SK-MEL-5 (cell line): ENCODE data around the gene SLCO2B1. TPM values are rescaled to one million over a fixed set of nuclear protein-coding genes. Genes with fewer than 3 reads are reported as not detected.

ENCODE experiments used
- DNase-seq: peaks from one replicate; pipeline ENCODE4 v3.0.0-alpha.2; 2016; ENCODE audit warnings: low read depth, low spot score
- in situ Hi-C: cut with HindIII; loops from 2 replicates; pipeline ENCODE4 v1.10.0; 2016; ENCODE audit warnings: low sequenced_read_pairs, high pct_unique_total_duplicates, low pct_unique_long_range_greater_than_20kb
- total RNA-seq: library from RNA; depleted of rRNA; stranded (reverse); fragments of >200 nt; shearing (Covaris generic); gene quantifications from 2 replicates; pipeline ENCODE4 v1.2.3, GENCODE V29; 2014

SLCO2B1 gene
- total RNA-seq, 1 experiment from 2014 or later, result 0.13 TPM

DNA sequence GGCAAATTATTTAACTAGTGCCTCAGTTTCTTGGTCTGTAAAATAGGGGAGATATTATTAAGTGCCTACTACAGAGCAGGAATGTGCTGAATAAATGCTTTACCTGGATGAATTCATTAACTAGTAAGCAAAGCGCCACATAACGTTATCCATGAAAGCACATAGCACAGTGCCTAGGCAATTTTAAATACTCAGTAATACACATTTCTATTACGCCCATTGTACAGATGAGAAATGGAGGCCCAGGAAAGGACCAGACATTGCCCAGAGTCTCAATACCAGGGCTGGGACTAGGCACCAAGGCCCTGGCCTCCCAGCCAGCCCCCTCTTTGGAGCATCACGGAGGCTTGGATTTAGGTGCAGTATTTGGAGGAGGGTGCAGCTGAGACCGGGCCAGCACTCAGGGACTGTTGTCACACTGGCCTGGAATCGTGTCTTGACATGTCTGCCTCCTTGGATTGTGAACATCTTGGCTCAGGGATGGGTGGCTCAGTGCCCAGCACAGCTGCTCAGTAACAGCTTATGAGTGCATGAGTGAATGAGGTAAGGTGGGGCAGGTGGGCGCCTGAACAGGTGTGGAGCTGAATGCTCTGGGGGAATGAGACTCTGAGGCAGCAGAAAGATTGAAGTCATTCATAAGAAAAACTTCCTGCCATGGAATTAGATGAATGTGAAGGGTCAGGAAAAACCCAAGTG lies 47.5 kb downstream of the SLCO2B1 start:
- in situ Hi-C loops, result no loop called here
- no peak for DNase-seq

- no peak for DNase-seq
- in situ Hi-C loops, result no loop called here
Measured at GRCh38 chr11:75199412-75199955, 48.6 kb downstream of the SLCO2B1 start.

GRCh38 chr11:75200051-75200450 lies 49.1 kb downstream of the SLCO2B1 start:
- DNase-seq, result no peak
- in situ Hi-C loops, result loop anchor here (25.0 kb wide), 1 partner anchor 88 kb away; no protein-coding TSS in a partner anchor

DNA sequence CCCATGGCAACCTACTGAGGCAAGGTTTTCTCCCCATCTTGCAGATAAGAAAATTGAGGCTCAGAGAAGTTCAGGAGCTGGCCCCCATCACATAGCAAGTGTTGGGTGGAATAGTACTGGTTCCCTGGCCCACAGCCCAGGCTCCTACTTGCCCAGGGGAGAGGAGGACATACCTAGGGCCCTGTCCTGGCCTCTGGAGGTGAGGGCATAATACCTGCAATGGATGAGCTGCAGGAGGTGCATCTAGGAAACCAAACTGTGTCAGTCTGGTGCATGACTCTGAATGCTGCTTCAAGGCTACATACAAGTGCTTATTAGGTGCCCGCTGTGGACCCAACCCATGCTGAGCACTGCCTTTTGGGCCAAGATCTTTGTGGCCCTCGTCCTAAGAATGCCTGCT lies 49.6 kb downstream of the SLCO2B1 start:
- in situ Hi-C loops, result loop anchor here (25.0 kb wide), 1 partner anchor 88 kb away; no protein-coding TSS in a partner anchor
- no peak for DNase-seq

GRCh38 chr11:75201771-75202170 lies 50.9 kb downstream of the SLCO2B1 start:
- no peak for DNase-seq
- in situ Hi-C loops, result loop anchor here (25.0 kb wide), 1 partner anchor 89 kb away; no protein-coding TSS in a partner anchor

DNA sequence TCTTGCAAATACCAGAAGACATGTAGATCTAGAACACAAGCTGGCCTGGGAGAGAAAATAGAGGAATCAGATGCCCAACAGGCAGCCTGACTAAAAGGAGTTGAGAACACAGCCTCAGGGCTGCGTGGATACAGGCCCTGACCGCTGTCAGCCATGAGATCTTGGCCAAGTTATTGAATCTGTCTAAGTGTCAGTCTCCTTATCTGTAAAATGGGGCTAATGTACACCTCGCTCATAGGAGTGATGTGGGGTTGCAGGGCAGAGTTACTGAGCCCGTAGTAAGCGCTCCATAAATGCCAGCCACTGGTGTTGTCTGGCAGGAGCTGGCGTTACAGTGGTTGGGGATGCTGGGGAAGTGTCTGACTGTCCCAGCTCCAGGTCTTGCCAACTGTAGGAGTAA lies 51.3 kb downstream of the SLCO2B1 start:
- in situ Hi-C loops, result loop anchor here (25.0 kb wide), 1 partner anchor 90 kb away; no protein-coding TSS in a partner anchor
- DNase-seq, result no peak

GRCh38 chr11:75203138-75203537 lies 52.2 kb downstream of the SLCO2B1 start:
- in situ Hi-C loops, result loop anchor here (25.0 kb wide), 1 partner anchor 91 kb away; no protein-coding TSS in a partner anchor
- DNase-seq, result no peak

DNA sequence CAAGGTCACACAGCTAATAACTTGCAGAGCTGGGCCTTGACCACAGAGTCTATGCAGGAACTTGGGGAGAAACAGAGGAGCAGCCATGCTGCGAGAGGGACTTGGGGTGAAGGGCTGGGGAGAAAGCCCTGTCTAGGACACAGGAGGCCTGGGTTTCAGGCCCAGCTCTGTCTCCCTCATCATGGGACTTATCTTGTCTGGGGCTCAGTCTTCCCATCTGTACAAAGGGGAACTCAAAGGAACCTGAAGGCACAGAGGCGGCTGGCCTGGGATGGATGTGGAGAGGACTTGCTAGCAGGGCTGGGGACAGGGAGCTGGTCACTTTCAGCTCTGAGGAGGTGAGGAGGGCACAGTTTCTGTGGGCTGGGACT lies 52.7 kb downstream of the SLCO2B1 start:
- in situ Hi-C loops, result loop anchor here (25.0 kb wide), 1 partner anchor 91 kb away; no protein-coding TSS in a partner anchor
- no peak for DNase-seq

- in situ Hi-C loops, result loop anchor here (25.0 kb wide), 1 partner anchor 92 kb away; no protein-coding TSS in a partner anchor
- no peak for DNase-seq
Measured at GRCh38 chr11:75204012-75204674, 53.2 kb downstream of the SLCO2B1 start.

DNA sequence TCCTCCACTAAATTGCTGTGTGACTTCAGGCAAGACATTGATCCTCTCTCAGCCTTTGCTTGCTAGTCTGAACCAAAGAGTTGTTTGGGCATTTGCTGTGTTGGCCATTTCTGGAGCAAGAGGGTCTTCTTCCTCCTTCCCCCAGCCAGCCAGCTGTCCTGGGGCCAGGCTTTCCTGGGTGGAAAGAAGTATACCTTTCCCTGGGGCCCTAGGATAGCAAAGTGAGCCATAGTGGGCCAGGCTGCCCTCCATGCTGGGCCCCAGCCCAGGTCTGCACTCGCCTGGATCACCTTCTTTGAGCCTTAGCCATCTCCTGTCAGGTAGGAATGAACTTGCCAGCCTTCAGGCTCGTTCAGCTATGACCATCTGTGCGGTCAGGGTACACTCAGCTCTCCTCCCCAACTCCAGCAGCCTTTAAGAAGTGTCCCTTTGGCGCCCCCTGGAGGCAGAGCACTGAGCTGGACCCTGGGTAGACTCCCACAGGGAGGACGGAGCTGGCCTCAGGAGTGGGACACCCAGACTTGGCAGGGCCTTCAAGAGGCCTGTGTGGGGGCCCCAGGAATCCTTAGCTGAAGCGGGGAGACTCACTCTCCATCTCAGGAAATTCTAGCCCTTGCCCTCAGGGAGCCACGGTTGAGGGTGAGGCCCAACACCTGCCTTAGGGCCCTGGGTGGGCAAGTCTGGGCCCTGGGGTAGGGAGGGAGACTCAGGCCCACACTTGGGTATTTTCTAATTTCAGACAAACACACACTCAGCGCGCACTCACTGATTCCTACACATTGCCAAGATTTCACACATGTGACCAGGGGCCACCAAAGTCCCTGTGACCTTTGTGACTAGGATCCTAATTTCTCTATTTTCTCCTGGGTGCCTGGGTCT lies 54.0 kb downstream of the SLCO2B1 start:
- in situ Hi-C loops, result loop anchor here (25.0 kb wide), 1 partner anchor 93 kb away; no protein-coding TSS in a partner anchor
- DNase-seq, result peak; percentile 94

DNA sequence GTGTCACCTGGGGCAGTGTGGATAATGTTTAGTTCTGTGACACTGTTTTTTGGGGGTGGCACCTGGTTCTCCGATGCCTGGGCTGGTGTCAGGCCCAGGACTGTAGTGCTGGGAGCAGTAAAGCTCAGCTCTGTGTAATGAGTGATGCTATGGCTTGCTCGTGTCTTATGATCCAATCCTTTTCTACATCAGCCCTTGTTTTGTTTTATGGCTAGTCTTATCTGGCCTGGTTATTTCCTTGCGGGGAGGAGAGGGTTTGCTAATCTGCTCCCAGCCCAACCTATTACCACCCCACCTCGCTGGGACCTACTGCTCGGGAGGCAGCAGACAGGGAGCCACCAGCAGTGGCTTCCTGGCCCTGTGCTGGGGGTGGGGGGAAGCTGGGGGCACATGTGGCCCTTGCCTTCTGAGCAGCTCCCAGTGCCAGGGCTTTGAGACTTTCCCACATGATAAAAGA lies 54.7 kb downstream of the SLCO2B1 start:
- in situ Hi-C loops, result loop anchor here (25.0 kb wide), 1 partner anchor 93 kb away; no protein-coding TSS in a partner anchor

GRCh38 chr11:75208446-75208845 lies 57.5 kb downstream of the SLCO2B1 start:
- in situ Hi-C loops, result loop anchor here (25.0 kb wide), 1 partner anchor 96 kb away; no protein-coding TSS in a partner anchor
- DNase-seq, result no peak

More for the DNA sequence above, 54.7 kb downstream of the SLCO2B1 start:
- no peak for DNase-seq

DNA sequence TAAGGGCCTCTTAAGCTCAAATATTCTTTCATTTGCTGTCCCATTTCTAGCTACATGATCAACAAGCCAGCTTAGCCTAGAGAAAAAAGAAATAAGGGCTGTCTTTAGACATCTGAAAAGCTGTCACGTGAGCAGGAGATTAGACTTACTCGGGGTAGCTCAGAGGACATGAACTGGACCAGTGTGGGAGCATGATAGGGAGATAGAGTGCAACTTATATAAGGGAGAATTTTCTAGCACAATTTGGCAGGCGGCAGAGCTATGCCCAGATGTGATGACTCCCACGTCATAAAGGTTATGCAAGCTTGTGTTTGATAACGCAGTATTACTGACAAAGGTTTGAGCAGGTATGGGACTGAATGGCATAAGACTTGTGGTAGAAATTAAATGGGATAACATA lies 61.5 kb downstream of the SLCO2B1 start:
- in situ Hi-C loops, result loop anchor here (25.0 kb wide), 1 partner anchor 100 kb away; no protein-coding TSS in a partner anchor
- DNase-seq, result no peak

DNA sequence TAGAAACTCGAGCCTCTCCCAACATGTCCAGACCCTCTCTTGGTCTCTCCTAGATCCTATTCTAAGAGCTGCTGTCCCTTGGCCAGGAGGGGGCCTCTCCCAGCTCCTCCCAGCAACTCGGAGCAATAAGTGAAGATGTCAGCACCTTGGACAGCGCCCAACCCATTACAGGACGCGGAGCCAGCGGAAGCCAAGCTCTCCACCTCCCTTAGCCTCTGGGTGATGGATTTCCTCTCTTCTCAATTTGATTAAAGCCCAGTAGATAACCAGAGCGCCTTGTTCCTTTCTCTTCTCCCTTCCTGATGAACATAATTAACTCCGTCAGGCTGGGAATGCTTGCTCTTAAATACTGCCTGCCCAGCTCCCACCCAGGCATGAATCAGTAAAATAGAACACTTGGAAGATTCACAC lies 63.5 kb downstream of the SLCO2B1 start:
- in situ Hi-C loops, result loop anchor here (25.0 kb wide), 1 partner anchor 102 kb away; no protein-coding TSS in a partner anchor
- DNase-seq, result peak; percentile 94

DNA sequence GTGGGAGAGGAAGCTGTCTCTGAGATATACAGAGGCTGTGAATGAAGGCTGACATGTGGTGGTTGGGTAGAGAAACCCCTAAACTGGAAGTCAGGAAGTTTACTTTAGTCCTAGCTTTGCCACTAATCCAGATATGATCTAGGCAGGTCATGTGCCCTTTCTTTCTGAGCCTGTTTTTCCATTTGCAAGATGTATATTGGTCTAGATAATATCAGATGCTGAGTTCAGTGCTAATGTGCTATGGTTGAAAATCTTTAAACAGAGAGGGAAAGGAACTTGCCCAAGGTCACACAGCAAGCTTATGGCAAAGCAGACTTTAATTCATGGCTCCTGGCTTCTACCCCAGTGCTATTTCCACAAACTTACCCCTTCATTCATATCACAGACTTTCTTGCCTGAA lies 63.9 kb downstream of the SLCO2B1 start:
- in situ Hi-C loops, result loop anchor here (25.0 kb wide), 1 partner anchor 103 kb away; no protein-coding TSS in a partner anchor
- no peak for DNase-seq

DNA sequence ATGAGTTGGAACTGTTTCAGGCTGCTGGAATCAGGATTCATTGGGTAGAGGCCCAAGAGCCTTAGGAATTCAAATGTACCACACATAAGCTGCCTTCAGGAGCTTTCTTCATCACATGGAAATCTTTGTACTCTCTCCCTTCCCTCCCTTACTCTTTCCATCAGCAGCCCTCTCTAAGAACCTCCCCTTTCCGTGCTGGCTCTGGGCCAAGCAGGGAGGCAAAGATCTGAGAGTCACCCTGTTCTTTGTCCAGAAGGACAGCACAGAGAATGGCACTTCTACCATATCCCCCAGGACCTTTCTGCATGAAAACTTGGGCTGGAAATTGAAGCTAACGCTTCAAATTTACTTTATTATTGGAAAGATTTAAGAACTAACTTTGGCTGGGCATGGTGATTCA lies 69.0 kb downstream of the SLCO2B1 start:
- DNase-seq, result peak; percentile 25
- in situ Hi-C loops, result loop anchor here (25.0 kb wide), 1 partner anchor 108 kb away; no protein-coding TSS in a partner anchor
